Adrenal gland (tissue), 12 donors: ENCODE measurements around the gene SERTM2. TPM values are rescaled to one million over a fixed set of nuclear protein-coding genes. Genes with fewer than 3 reads are reported as not detected.

Experiments used
- DNase-seq, 7 donors: peaks; one replicate each; pipeline ENCODE4 v3.0.0-alpha.2; 2019 to 2020
- H3K27ac ChIP-seq, 5 donors: fragments of 200-600 bp; sonication (generic) in 4 of 5; 1 replicate in 3 of 5; 2 replicates in 2 of 5; pipeline versions ENCODE4 v1.5.1 to v1.8.0; 2016 to 2020; ENCODE audit warnings: mild to moderate bottlenecking in 1 of 5
- H3K27me3 ChIP-seq: fragments of 200-600 bp; 2 replicates; pipeline ENCODE4 v1.8.0; 2021
- H3K36me3 ChIP-seq, 2 donors: fragments of 200-600 bp; replicated peaks in 1 of 2; 1 replicate in 1 of 2; 2 replicates in 1 of 2; pipeline versions ENCODE4 v1.5.1 to v1.8.0; 2018 to 2022
- H3K4me1 ChIP-seq, 2 donors: fragments of 200-600 bp; replicated peaks in 1 of 2; 1 replicate in 1 of 2; 2 replicates in 1 of 2; pipeline versions ENCODE4 v1.5.1 to v1.8.0; 2018 to 2021
- H3K4me3 ChIP-seq, 4 donors: fragments of 200-600 bp; sonication (generic) in 3 of 4; one replicate each; pipeline ENCODE4 v1.5.1; 2016 to 2018
- H3K9me3 ChIP-seq, 3 donors: fragments of 200-600 bp; sonication (generic) in 1 of 3; replicated peaks in 1 of 3; 1 replicate in 2 of 3; 2 replicates in 1 of 3; pipeline versions ENCODE4 v1.5.1 to v1.8.0; 2016 to 2021
- POLR2A ChIP-seq, 2 donors: fragments of 450-650 bp; IDR thresholded peaks; one replicate each; pipeline ENCODE4 v1.6.1; 2017; ENCODE audit warnings: antibody characterized with exemption in 2 of 2, mild to moderate bottlenecking in 2 of 2, moderate library complexity in 1 of 2
- WGBS, 4 donors: extraction: QIAGEN DNeasy Blood & Tissue Kit in 2 of 4; methylation state at CpG; one replicate each; pipeline versions ENCODE4 v1.1.5 to v1.1.7; 2013 to 2017; 5-methylcytosine and 5-hydroxymethylcytosine counted together
- intact Hi-C, 2 donors: fragments of 100-400 bp; cut with DNase I; formaldehyde crosslinking; loops; one replicate each; pipeline versions ENCODE4 v1.14.1 to v1.15.0; 2022 to 2023
- polyA plus RNA-seq, 3 donors: library from polyadenylated mRNA; stranded (reverse); fragments of 200-250 nt in 2 of 3; fragments of 350-450 nt in 1 of 3; fragmentation: Illumina TruSeq in 1 of 3; extraction: RNeasy Lipid Tissue Mini Kit (QIAGEN cat#74804) in 1 of 3; gene quantifications; one replicate each; pipeline ENCODE4 v1.2.3, GENCODE V29; 2013 to 2014
- total RNA-seq, 9 donors: library from RNA; depleted of rRNA in 4 of 9; stranded (reverse); fragments of >200 nt in 4 of 9; fragments of 120-200 nt in 1 of 9; fragmentation: NEBNext Ultra II Directional in 1 of 9; extraction: Animal tissue kit (Norgen Biotek cat#: 25700) in 1 of 9; gene quantifications; one replicate each; pipeline versions ENCODE4 v1.1.0 to v1.2.4, GENCODE V29; 2013 to 2023
- TF ChIP-seq, protein P1 (sequence below), 6 experiments: fragments of 450-650 bp in 4 of 6; fragments of 200-600 bp in 2 of 6; sonication (generic) in 1 of 6; IDR thresholded peaks; 1 replicate in 5 of 6; 2 replicates in 1 of 6; pipeline versions ENCODE4 v1.5.1 to v1.8.0; 2016 to 2021; ENCODE audit warnings: antibody characterized with exemption in 6 of 6, mild to moderate bottlenecking in 2 of 6, moderate library complexity in 1 of 6
- donor health status: healthy with polysubstance abuse.
- donor health status: Bipolar disorder and iron deficiency.
- donor health status: DM: yes; HTN: yes; CAD: no.
- donor health status: DM: no; HTN: no; CAD: no.
- donor health status: DM: no; HTN: no; CAD: no.
- donor health status: DM: yes; HTN: yes; CAD: no.

Gene SERTM2
- total and polyA plus RNA-seq, 12 donors = 0.03 to 0.24 (median 0.11) TPM; not detected in 5

GRCh38 chrX:111492085-111492484, 19.4 kb upstream of the SERTM2 start:
- H3K36me3 ChIP-seq = no peaks in the 10 kb centered on the region
- H3K27me3 ChIP-seq = peaks cover 21% of the 10 kb centered on the region
- no peak overlapping the region for H3K27ac ChIP-seq
- H3K9me3 ChIP-seq = no peaks in the 10 kb centered on the region
- TF ChIP-seq POLR2A (IDR thresholded peaks at IDR 0.05) = no peak
- TF ChIP-seq, protein P1, sequence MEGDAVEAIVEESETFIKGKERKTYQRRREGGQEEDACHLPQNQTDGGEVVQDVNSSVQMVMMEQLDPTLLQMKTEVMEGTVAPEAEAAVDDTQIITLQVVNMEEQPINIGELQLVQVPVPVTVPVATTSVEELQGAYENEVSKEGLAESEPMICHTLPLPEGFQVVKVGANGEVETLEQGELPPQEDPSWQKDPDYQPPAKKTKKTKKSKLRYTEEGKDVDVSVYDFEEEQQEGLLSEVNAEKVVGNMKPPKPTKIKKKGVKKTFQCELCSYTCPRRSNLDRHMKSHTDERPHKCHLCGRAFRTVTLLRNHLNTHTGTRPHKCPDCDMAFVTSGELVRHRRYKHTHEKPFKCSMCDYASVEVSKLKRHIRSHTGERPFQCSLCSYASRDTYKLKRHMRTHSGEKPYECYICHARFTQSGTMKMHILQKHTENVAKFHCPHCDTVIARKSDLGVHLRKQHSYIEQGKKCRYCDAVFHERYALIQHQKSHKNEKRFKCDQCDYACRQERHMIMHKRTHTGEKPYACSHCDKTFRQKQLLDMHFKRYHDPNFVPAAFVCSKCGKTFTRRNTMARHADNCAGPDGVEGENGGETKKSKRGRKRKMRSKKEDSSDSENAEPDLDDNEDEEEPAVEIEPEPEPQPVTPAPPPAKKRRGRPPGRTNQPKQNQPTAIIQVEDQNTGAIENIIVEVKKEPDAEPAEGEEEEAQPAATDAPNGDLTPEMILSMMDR (IDR thresholded peaks at IDR 0.05) = no peak
- DNase-seq = no peak
- 42 to 61% (median 53%) methylated on average over 2 to 4 of the region's 4 CpGs for WGBS, 4 donors
- no peak overlapping the region for H3K4me3 ChIP-seq
- H3K4me1 ChIP-seq = no peaks in the 10 kb centered on the region
- intact Hi-C loops = no loop called here

GRCh38 chrX:111498538-111499103, 12.8 kb upstream of the SERTM2 start:
- Histone ChIP-seq H3K36me3 (no peaks in the 10 kb centered on the region), H3K27me3 (peaks cover 33% of the 10 kb centered on the region), H3K4me1 (no peaks in the 10 kb centered on the region), H3K27ac (no peak overlapping the region), H3K4me3 (no peak overlapping the region), H3K9me3 (no peaks in the 10 kb centered on the region)
- no peak for DNase-seq
- TF ChIP-seq, protein P1 (IDR thresholded peaks at IDR 0.05) = no peak
- no peak for TF ChIP-seq POLR2A (IDR thresholded peaks at IDR 0.05)
- WGBS, 4 donors = 41 to 53% (median 50%) methylated on average over 3 of the region's 3 CpGs
- intact Hi-C loops = no loop called here

GRCh38 chrX:111503485-111503993, 7.9 kb upstream of the SERTM2 start:
- no peak for TF ChIP-seq POLR2A (IDR thresholded peaks at IDR 0.05)
- TF ChIP-seq, protein P1 (IDR thresholded peaks at IDR 0.05) = no peak
- Histone ChIP-seq H3K36me3 (no peaks in the 10 kb centered on the region), H3K4me3 (no peak overlapping the region), H3K27me3 (peaks cover 24% of the 10 kb centered on the region), H3K9me3 (no peaks in the 10 kb centered on the region), H3K4me1 (no peaks in the 10 kb centered on the region), H3K27ac (no peak overlapping the region)
- WGBS, 4 donors = 19 to 35% (median 26%) methylated on average over 2 of the region's 2 CpGs
- DNase-seq = no peak
- intact Hi-C loops = no loop called here

GRCh38 chrX:111504941-111505340, 6.5 kb upstream of the SERTM2 start:
- no peak for TF ChIP-seq POLR2A (IDR thresholded peaks at IDR 0.05)
- TF ChIP-seq, protein P1 (IDR thresholded peaks at IDR 0.05) = no peak
- peak in 4 of 7 donors; percentile 14 to 42 (median 18) for DNase-seq

More at GRCh38 chrX:111504941-111505340, 6.5 kb upstream of the SERTM2 start:
- H3K4me1 ChIP-seq = no peaks in the 10 kb centered on the region
- no peak overlapping the region for H3K4me3 ChIP-seq
- H3K27me3 ChIP-seq = peaks cover 24% of the 10 kb centered on the region
- no peak overlapping the region for H3K27ac ChIP-seq
- H3K9me3 ChIP-seq = no peaks in the 10 kb centered on the region
- H3K36me3 ChIP-seq = no peaks in the 10 kb centered on the region
- WGBS, 4 donors = 47 to 57% (median 52%) methylated on average over 6 of the region's 6 CpGs
- intact Hi-C loops = no loop called here
